HepG2 (cell line): Measurements from ENCODE around the gene SH2D3A. TPM values are rescaled to one million over a fixed set of nuclear protein-coding genes. Genes with fewer than 3 reads are reported as not detected.

Experiments used
- ASH2L ChIP-seq: fragments of 300-600, 200-600 bp; sonication (generic); IDR thresholded peaks from 2 replicates; pipeline ENCODE4 v1.7.0; 2017; ENCODE audit warnings: low read depth, mild to moderate bottlenecking, moderate library complexity, mixed read lengths, low read length; ENCODE audit not compliant: insufficient read length
- ATAD3A ChIP-seq: sonication (generic); formaldehyde crosslinking; IDR thresholded peaks from 2 replicates; pipeline ENCODE4 v1.4.0; 2020; ENCODE audit warnings: missing genetic modification reagents
- BATF2 ChIP-seq: sonication (generic); formaldehyde crosslinking; IDR thresholded peaks from 2 replicates; pipeline ENCODE4 v1.8.0; 2022; ENCODE audit warnings: mild to moderate bottlenecking, missing genetic modification reagents, moderate library complexity
- GTF2F1 ChIP-seq: fragments of 150-350 bp; IDR thresholded peaks from 2 replicates; pipeline ENCODE4 v1.6.1; 2014; ENCODE audit warnings: low read length
- IRF9 ChIP-seq: sonication (generic); formaldehyde crosslinking; IDR thresholded peaks from 2 replicates; pipeline ENCODE4 v1.8.0; 2022; ENCODE audit warnings: missing genetic modification reagents, mild to moderate bottlenecking, borderline replicate concordance
- PRMT3 ChIP-seq: sonication (generic); formaldehyde crosslinking; IDR thresholded peaks from 2 replicates; pipeline ENCODE4 v1.8.1; 2022; ENCODE audit warnings: low read depth, mild to moderate bottlenecking, moderate library complexity, missing genetic modification reagents, borderline replicate concordance
- RBAK ChIP-seq: sonication (generic); formaldehyde crosslinking; IDR thresholded peaks from 2 replicates; pipeline ENCODE4 v1.5.1; 2020; ENCODE audit warnings: mild to moderate bottlenecking, missing genetic modification reagents
- SIX1 ChIP-seq: sonication (generic); formaldehyde crosslinking; IDR thresholded peaks from 2 replicates; pipeline ENCODE4 v1.4.0; 2020; ENCODE audit warnings: missing genetic modification reagents, borderline replicate concordance
- SP4 ChIP-seq: sonication (generic); formaldehyde crosslinking; IDR thresholded peaks from 2 replicates; pipeline ENCODE4 v1.8.1; 2023; ENCODE audit warnings: mild to moderate bottlenecking, missing genetic modification reagents
- YEATS4 ChIP-seq: sonication (generic); formaldehyde crosslinking; IDR thresholded peaks from 2 replicates; pipeline ENCODE4 v1.4.0; 2020; ENCODE audit warnings: missing genetic modification reagents, borderline replicate concordance
- ZBTB38 ChIP-seq: sonication (generic); formaldehyde crosslinking; IDR thresholded peaks from 2 replicates; pipeline ENCODE4 v1.5.1; 2020; ENCODE audit warnings: mild to moderate bottlenecking, missing genetic modification reagents
- ZMAT3 ChIP-seq: sonication (generic); formaldehyde crosslinking; conservative IDR thresholded peaks from 2 replicates; pipeline ENCODE4 v1.7.0; 2021; ENCODE audit warnings: missing genetic modification reagents
- ZMYM2 ChIP-seq: sonication (generic); formaldehyde crosslinking; IDR thresholded peaks from 2 replicates; pipeline ENCODE4 v1.8.0; 2022; ENCODE audit warnings: mild to moderate bottlenecking, missing genetic modification reagents
- ZNF292 ChIP-seq: sonication (generic); formaldehyde crosslinking; IDR thresholded peaks from 2 replicates; pipeline ENCODE4 v1.8.1; 2022; ENCODE audit warnings: mild to moderate bottlenecking, low read depth, missing genetic modification reagents, borderline replicate concordance
- ZNF3 ChIP-seq: IDR thresholded peaks from 2 replicates; pipeline ENCODE4 v1.7.0; 2017; ENCODE audit warnings: inconsistent platforms
- ZNF614 ChIP-seq: IDR thresholded peaks from 2 replicates; pipeline ENCODE4 v1.6.1; 2018; ENCODE audit warnings: missing biosample characterization, missing genetic modification reagents, inconsistent platforms, borderline replicate concordance
- ZNF724P ChIP-seq: sonication (generic); formaldehyde crosslinking; IDR thresholded peaks from 2 replicates; pipeline ENCODE4 v1.8.0; 2022; ENCODE audit warnings: missing genetic modification reagents, borderline replicate concordance
- ZNF777 ChIP-seq: sonication (generic); formaldehyde crosslinking; IDR thresholded peaks from 2 replicates; pipeline ENCODE4 v1.4.0; 2020; ENCODE audit warnings: missing genetic modification reagents
- ZSCAN22 ChIP-seq: sonication (generic); formaldehyde crosslinking; IDR thresholded peaks from 2 replicates; pipeline ENCODE4 v1.4.0; 2020; ENCODE audit warnings: mild to moderate bottlenecking, missing genetic modification reagents
- ZSCAN30 ChIP-seq: sonication (generic); formaldehyde crosslinking; IDR thresholded peaks from 2 replicates; pipeline ENCODE4 v1.5.0; 2020; ENCODE audit warnings: mild to moderate bottlenecking, missing genetic modification reagents
- polyA plus RNA-seq, 8 experiments: library from polyadenylated mRNA; depleted of rRNA in 3 of 8; stranded (reverse) in 7 of 8; unstranded in 1 of 8; fragments of >200 nt; fragmentation: Illumina TruSeq in 4 of 8; extraction: Trizol in 4 of 8; gene quantifications; 2 replicates each; pipeline versions ENCODE4 v1.2.1 to v1.2.3, GENCODE V29; 2011 to 2016; ENCODE audit warnings: low read depth in 4 of 8, missing spikeins in 1 of 8, mixed read lengths in 1 of 8; ENCODE audit not compliant: insufficient read depth in 1 of 8
- total RNA-seq, 5 experiments: library from RNA; depleted of rRNA; stranded (reverse); fragments of >200 nt; fragmentation: Illumina TruSeq; extraction: Trizol; gene quantifications; 2 replicates each; pipeline ENCODE4 v1.2.3, GENCODE V29; 2016; ENCODE audit warnings: low read depth in 1 of 5
- TF ChIP-seq, protein P1 (sequence below): sonication (generic); formaldehyde crosslinking; IDR thresholded peaks from 2 replicates; pipeline ENCODE4 v1.4.0; 2020; ENCODE audit warnings: missing genetic modification reagents
- TF ChIP-seq, protein P2 (sequence below): sonication (generic); formaldehyde crosslinking; IDR thresholded peaks from 2 replicates; pipeline ENCODE4 v1.5.0; 2020; ENCODE audit warnings: missing genetic modification reagents, mild to moderate bottlenecking, borderline replicate concordance
- TF ChIP-seq, protein P3 (sequence below): sonication (generic); formaldehyde crosslinking; IDR thresholded peaks from 2 replicates; pipeline ENCODE4 v1.5.0; 2020; ENCODE audit warnings: missing genetic modification reagents

Gene SH2D3A
- total and polyA plus RNA-seq, 2 of the 13 experiments (the other 11 are each of a cell fraction or from before 2014, with no cell fraction given) = 1.0 to 2.2 TPM

DNA sequence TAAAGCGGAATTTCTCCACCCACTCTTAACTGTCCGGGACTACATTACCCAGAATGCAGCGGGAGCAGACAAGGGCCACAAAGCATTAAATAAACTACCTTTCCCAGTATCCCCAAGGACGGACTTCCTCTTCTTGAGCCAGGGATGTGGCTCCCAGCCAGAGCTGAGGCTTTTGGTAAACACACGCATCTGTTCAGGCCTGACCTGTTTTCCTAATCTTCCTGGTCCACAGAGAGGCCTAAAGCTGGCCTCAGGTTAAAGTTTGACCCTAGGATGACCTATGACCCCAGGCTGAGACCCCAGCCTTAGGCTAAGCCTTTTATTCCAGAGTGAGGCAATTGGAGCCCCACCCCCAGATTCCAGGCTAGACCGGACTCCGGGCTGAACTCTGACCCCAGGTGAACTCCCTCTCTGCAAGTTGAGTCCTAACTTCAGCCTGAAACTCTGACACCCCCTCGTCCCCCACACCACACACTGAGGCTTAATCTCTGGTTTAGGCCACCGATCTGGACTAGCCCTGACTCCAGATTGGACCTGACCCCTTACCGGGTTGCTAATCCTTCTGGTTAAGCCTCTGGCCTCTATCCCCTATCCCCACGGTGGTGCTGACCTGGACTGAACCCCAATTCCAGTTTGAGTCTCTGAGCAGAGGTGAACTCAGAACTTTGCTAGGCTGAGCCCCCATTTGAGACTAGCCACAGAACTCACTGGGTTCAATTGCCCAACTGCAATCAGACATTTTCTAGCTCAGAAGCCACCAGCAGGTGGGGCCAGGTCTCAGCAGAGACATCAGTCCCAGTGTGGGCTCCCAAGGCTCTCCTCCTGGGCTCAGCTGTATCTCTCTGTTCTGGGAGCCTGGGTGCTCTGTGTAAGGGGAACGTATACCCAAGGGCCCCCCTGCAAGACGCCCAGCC is 29.1 kb downstream of the SH2D3A start (continued):
- TF ChIP-seq IRF9 = no peak
- peak; percentile 6; the same call in 1 of the 2 replicates for TF ChIP-seq ZNF777
- no peak for TF ChIP-seq ATAD3A (CRISPR knock-in tag)
- no peak for TF ChIP-seq BATF2 (CRISPR knock-in tag)
- TF ChIP-seq ZBTB38 (CRISPR knock-in tag) = no peak
- TF ChIP-seq ZSCAN30 (CRISPR knock-in tag) = no peak
- TF ChIP-seq ZNF724P = no peak
- TF ChIP-seq ASH2L = peak; percentile 12
- TF ChIP-seq, protein P1, sequence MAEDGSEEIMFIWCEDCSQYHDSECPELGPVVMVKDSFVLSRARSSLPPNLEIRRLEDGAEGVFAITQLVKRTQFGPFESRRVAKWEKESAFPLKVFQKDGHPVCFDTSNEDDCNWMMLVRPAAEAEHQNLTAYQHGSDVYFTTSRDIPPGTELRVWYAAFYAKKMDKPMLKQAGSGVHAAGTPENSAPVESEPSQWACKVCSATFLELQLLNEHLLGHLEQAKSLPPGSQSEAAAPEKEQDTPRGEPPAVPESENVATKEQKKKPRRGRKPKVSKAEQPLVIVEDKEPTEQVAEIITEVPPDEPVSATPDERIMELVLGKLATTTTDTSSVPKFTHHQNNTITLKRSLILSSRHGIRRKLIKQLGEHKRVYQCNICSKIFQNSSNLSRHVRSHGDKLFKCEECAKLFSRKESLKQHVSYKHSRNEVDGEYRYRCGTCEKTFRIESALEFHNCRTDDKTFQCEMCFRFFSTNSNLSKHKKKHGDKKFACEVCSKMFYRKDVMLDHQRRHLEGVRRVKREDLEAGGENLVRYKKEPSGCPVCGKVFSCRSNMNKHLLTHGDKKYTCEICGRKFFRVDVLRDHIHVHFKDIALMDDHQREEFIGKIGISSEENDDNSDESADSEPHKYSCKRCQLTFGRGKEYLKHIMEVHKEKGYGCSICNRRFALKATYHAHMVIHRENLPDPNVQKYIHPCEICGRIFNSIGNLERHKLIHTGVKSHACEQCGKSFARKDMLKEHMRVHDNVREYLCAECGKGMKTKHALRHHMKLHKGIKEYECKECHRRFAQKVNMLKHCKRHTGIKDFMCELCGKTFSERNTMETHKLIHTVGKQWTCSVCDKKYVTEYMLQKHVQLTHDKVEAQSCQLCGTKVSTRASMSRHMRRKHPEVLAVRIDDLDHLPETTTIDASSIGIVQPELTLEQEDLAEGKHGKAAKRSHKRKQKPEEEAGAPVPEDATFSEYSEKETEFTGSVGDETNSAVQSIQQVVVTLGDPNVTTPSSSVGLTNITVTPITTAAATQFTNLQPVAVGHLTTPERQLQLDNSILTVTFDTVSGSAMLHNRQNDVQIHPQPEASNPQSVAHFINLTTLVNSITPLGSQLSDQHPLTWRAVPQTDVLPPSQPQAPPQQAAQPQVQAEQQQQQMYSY (CRISPR knock-in tag) = peak; percentile 57; the same call in 1 of the 2 replicates
- no peak for TF ChIP-seq SP4 (CRISPR knock-in tag)
- TF ChIP-seq SIX1 = no peak
- no peak for TF ChIP-seq PRMT3 (CRISPR knock-in tag)
- TF ChIP-seq GTF2F1 = no peak
- TF ChIP-seq YEATS4 (CRISPR knock-in tag) = peak; percentile 50; the same call in 1 of the 2 replicates
- TF ChIP-seq ZMAT3 = peak; percentile 63; the same call in 1 of the 2 replicates
- TF ChIP-seq ZSCAN22 = no peak
- TF ChIP-seq ZNF614 (CRISPR knock-in tag) = no peak; the same call in 1 of the 2 replicates
- TF ChIP-seq ZNF3 (CRISPR knock-in tag) = no peak
- peak; percentile 77 for TF ChIP-seq ZMYM2 (CRISPR knock-in tag)
- TF ChIP-seq, protein P2, sequence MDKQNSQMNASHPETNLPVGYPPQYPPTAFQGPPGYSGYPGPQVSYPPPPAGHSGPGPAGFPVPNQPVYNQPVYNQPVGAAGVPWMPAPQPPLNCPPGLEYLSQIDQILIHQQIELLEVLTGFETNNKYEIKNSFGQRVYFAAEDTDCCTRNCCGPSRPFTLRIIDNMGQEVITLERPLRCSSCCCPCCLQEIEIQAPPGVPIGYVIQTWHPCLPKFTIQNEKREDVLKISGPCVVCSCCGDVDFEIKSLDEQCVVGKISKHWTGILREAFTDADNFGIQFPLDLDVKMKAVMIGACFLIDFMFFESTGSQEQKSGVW (CRISPR knock-in tag) = no peak
- TF ChIP-seq RBAK (CRISPR knock-in tag) = no peak
- TF ChIP-seq, protein P3, sequence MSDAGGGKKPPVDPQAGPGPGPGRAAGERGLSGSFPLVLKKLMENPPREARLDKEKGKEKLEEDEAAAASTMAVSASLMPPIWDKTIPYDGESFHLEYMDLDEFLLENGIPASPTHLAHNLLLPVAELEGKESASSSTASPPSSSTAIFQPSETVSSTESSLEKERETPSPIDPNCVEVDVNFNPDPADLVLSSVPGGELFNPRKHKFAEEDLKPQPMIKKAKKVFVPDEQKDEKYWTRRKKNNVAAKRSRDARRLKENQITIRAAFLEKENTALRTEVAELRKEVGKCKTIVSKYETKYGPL = no peak
- TF ChIP-seq ZNF292 (CRISPR knock-in tag) = no peak
